OCI-LY3 (cell line): ENCODE measurements around the gene USP28.

Experiments
- CTCF ChIP-seq: fragments of 200-600, 300-600 bp; sonication (generic); IDR thresholded peaks from 2 replicates; pipeline ENCODE4 v1.5.1; 2014; ENCODE audit warnings: antibody characterized with exemption, low read length, low read depth
- EZH2phosphoT487 ChIP-seq: fragments of 200-600 bp; shearing (Covaris generic); IDR thresholded peaks from 2 replicates; pipeline ENCODE4 v1.6.1; 2018; ENCODE audit warnings: antibody characterized with exemption, mixed run types, low read depth

GRCh38 chr11:113876798-113877669 is 1.7 kb upstream of the USP28 start:
- no peak for TF ChIP-seq CTCF
- TF ChIP-seq EZH2phosphoT487, result no peak
